ENCODE results near the gene LRP1. TPM values are rescaled to one million over a fixed set of nuclear protein-coding genes. Genes with fewer than 3 reads are reported as not detected.

The LRP1 gene
- total and polyA plus RNA-seq, 2 of the 13 experiments (the other 11 are each of a cell fraction or from before 2014, with no cell fraction given) = 14.7 to 30.8 TPM

DNA sequence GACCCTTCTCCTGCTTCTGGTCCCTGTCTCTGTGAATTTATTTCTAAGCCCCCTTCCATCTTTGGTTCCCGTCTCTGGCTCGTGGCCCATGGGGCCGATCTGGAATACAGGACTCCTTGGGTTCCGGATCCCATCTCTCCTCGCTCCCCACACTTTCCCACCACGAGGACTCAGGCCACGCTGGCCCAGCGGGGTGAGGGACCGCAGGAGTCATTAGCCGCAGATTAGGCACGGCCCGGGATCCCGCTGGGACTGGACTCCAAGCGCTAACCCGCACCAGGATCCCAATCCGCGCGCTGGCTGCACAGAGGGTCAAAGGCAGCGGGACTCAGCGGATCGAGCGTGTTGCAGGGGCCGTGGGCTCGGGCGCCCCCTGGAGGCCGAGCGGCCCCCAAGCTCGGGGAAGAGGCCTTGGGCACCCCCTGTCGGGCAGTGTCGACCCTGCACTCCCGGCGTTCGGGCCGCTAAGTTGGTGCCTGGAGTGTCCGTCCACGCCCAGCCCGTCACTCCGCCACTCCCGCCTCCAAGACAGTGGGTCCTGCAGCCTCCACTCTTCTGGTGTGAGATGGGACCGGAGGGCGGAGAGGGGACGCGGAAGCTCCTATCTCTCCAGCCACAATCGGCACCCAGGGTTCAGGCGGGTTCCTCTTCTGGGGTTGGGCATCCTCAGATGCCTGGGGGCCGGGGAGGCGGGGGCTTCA, 110.7 kb downstream of the LRP1 start (continued):
- TF ChIP-seq GABPA (IDR thresholded peaks at IDR 0.05; ENCODE audit: low read depth, low read length) = no peak
- TF ChIP-seq GABPA (CRISPR knock-in tag; IDR thresholded peaks at IDR 0.05; ENCODE audit: low read depth) = no peak
- peak; percentile 76; the same call in 1 of the 2 replicates for TF ChIP-seq ZSCAN21 (CRISPR knock-in tag; IDR thresholded peaks at IDR 0.05; ENCODE audit: borderline replicate concordance)
- no peak for TF ChIP-seq ZNF552 (CRISPR knock-in tag; IDR thresholded peaks at IDR 0.05; ENCODE audit: borderline replicate concordance)
- TF ChIP-seq ZNF672 (CRISPR knock-in tag; IDR thresholded peaks at IDR 0.05) = no peak
- TF ChIP-seq, protein P1, sequence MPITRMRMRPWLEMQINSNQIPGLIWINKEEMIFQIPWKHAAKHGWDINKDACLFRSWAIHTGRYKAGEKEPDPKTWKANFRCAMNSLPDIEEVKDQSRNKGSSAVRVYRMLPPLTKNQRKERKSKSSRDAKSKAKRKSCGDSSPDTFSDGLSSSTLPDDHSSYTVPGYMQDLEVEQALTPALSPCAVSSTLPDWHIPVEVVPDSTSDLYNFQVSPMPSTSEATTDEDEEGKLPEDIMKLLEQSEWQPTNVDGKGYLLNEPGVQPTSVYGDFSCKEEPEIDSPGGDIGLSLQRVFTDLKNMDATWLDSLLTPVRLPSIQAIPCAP (CRISPR knock-in tag; IDR thresholded peaks at IDR 0.05; ENCODE audit: low read depth) = no peak
- TF ChIP-seq NFAT5 (CRISPR knock-in tag; IDR thresholded peaks at IDR 0.05) = peak; percentile 13; the same call in 1 of the 2 replicates
- TF ChIP-seq, protein P2, sequence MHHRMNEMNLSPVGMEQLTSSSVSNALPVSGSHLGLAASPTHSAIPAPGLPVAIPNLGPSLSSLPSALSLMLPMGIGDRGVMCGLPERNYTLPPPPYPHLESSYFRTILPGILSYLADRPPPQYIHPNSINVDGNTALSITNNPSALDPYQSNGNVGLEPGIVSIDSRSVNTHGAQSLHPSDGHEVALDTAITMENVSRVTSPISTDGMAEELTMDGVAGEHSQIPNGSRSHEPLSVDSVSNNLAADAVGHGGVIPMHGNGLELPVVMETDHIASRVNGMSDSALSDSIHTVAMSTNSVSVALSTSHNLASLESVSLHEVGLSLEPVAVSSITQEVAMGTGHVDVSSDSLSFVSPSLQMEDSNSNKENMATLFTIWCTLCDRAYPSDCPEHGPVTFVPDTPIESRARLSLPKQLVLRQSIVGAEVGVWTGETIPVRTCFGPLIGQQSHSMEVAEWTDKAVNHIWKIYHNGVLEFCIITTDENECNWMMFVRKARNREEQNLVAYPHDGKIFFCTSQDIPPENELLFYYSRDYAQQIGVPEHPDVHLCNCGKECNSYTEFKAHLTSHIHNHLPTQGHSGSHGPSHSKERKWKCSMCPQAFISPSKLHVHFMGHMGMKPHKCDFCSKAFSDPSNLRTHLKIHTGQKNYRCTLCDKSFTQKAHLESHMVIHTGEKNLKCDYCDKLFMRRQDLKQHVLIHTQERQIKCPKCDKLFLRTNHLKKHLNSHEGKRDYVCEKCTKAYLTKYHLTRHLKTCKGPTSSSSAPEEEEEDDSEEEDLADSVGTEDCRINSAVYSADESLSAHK (CRISPR knock-in tag; IDR thresholded peaks at IDR 0.05; ENCODE audit: borderline replicate concordance) = no peak
- no peak for TF ChIP-seq AHR (CRISPR knock-in tag; IDR thresholded peaks at IDR 0.05)
- peak; percentile 64; the same call in 1 of the 2 replicates for TF ChIP-seq ZC3H13 (CRISPR knock-in tag; IDR thresholded peaks at IDR 0.05)
- TF ChIP-seq SAFB2 (CRISPR knock-in tag; IDR thresholded peaks at IDR 0.05; ENCODE audit: borderline replicate concordance, low read depth) = no peak
- TF ChIP-seq AGO1 (IDR thresholded peaks at IDR 0.05; ENCODE audit: low read depth, low read length, poor library complexity, severe bottlenecking) = peak; percentile 32
- TF ChIP-seq, protein P3, sequence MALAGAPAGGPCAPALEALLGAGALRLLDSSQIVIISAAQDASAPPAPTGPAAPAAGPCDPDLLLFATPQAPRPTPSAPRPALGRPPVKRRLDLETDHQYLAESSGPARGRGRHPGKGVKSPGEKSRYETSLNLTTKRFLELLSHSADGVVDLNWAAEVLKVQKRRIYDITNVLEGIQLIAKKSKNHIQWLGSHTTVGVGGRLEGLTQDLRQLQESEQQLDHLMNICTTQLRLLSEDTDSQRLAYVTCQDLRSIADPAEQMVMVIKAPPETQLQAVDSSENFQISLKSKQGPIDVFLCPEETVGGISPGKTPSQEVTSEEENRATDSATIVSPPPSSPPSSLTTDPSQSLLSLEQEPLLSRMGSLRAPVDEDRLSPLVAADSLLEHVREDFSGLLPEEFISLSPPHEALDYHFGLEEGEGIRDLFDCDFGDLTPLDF (CRISPR knock-in tag; IDR thresholded peaks at IDR 0.05) = no peak
- TF ChIP-seq ZMYM2 (CRISPR knock-in tag; IDR thresholded peaks at IDR 0.05) = 0 out of 2 replicates have a peak, but pooled peaks have one; percentile 27
- TF ChIP-seq NFE2L2 (IDR thresholded peaks at IDR 0.05; ENCODE audit: low read length) = no peak
- peak; percentile 79 for TF ChIP-seq CSRNP1 (CRISPR knock-in tag; IDR thresholded peaks at IDR 0.05)
- TF ChIP-seq ZNF136 (CRISPR knock-in tag; IDR thresholded peaks at IDR 0.05; ENCODE audit: low read depth) = no peak
- TF ChIP-seq ZNF383 (CRISPR knock-in tag; IDR thresholded peaks at IDR 0.05; ENCODE audit: borderline replicate concordance) = no peak

Data from HepG2 (cell line).